HepG2 (cell line): ENCODE results near the gene MTHFD1L. TPM values are rescaled to one million over a fixed set of nuclear protein-coding genes. Genes with fewer than 3 reads are reported as not detected.
A peak's percentile ranks its signal among the peaks of the same experiment; 100 is the strongest.

Experiments used
- ATF3 ChIP-seq: sonication (generic); formaldehyde crosslinking; IDR thresholded peaks from 2 replicates; pipeline ENCODE4 v1.4.0; 2020; ENCODE audit warnings: missing genetic modification reagents
- ATF4 ChIP-seq, 2 experiments: fragments of 450-650 bp in 1 of 2; sonication (generic) in 1 of 2; formaldehyde crosslinking; IDR thresholded peaks; 2 replicates each; pipeline versions ENCODE4 v1.5.0 to v1.8.0; 2020 to 2022; ENCODE audit warnings: mild to moderate bottlenecking in 1 of 2, missing genetic modification reagents in 1 of 2
- BRD4 ChIP-seq: sonication (generic); formaldehyde crosslinking; IDR thresholded peaks from 2 replicates; pipeline ENCODE4 v1.4.0; 2020; ENCODE audit warnings: missing genetic modification reagents
- ELF4 ChIP-seq: sonication (generic); formaldehyde crosslinking; IDR thresholded peaks from 2 replicates; pipeline ENCODE4 v1.5.0; 2020; ENCODE audit warnings: missing genetic modification reagents, mild to moderate bottlenecking, moderate library complexity, borderline replicate concordance
- HNF4A ChIP-seq: sonication (generic); formaldehyde crosslinking; IDR thresholded peaks from 2 replicates; pipeline ENCODE4 v1.4.0; 2020; ENCODE audit warnings: missing genetic modification reagents
- HNRNPL ChIP-seq: fragments of 200-400 bp; formaldehyde crosslinking; IDR thresholded peaks from 2 replicates; pipeline ENCODE4 v1.6.1; 2017; ENCODE audit warnings: mild to moderate bottlenecking, low read depth, low read length
- PCBP2 ChIP-seq: fragments of 200-400 bp; formaldehyde crosslinking; optimal IDR thresholded peaks from 2 replicates; pipeline ENCODE3; 2018; ENCODE audit warnings: low read length, low read depth; ENCODE audit not compliant: poor library complexity, severe bottlenecking
- PITX1 ChIP-seq: sonication (generic); formaldehyde crosslinking; IDR thresholded peaks from 2 replicates; pipeline ENCODE4 v1.5.1; 2020; ENCODE audit warnings: mild to moderate bottlenecking, missing genetic modification reagents
- SCMH1 ChIP-seq: sonication (generic); formaldehyde crosslinking; IDR thresholded peaks from 2 replicates; pipeline ENCODE4 v1.9.0; 2021; ENCODE audit warnings: missing genetic modification reagents, mild to moderate bottlenecking, borderline replicate concordance
- SNAPC2 ChIP-seq: sonication (generic); formaldehyde crosslinking; IDR thresholded peaks from 2 replicates; pipeline ENCODE4 v1.8.1; 2022; ENCODE audit warnings: mild to moderate bottlenecking, missing genetic modification reagents
- SNRNP70 ChIP-seq: fragments of 200-400 bp; formaldehyde crosslinking; IDR thresholded peaks from 2 replicates; pipeline ENCODE4 v1.6.1; 2017; ENCODE audit warnings: mild to moderate bottlenecking, low read depth, low read length, moderate library complexity
- TCF12 ChIP-seq, 2 experiments: fragments of 450-650 bp in 1 of 2; sonication (generic) in 1 of 2; formaldehyde crosslinking in 1 of 2; IDR thresholded peaks; 2 replicates each; pipeline versions ENCODE4 v1.6.1 to v1.8.0; 2017 to 2022; ENCODE audit warnings: antibody characterized with exemption in 1 of 2, mild to moderate bottlenecking in 1 of 2, missing genetic modification reagents in 1 of 2, moderate library complexity in 1 of 2
- TCF7L2 ChIP-seq: IDR thresholded peaks from 2 replicates; pipeline ENCODE4 v1.6.1; 2011; ENCODE audit warnings: mild to moderate bottlenecking, low read depth, low read length, moderate library complexity
- ZBTB49 ChIP-seq: sonication (generic); formaldehyde crosslinking; IDR thresholded peaks from 2 replicates; pipeline ENCODE4 v1.4.0; 2020; ENCODE audit warnings: missing genetic modification reagents, borderline replicate concordance
- ZIK1 ChIP-seq: sonication (generic); formaldehyde crosslinking; IDR thresholded peaks from 2 replicates; pipeline ENCODE4 v1.5.0; 2020; ENCODE audit warnings: mild to moderate bottlenecking, low read depth, missing genetic modification reagents, borderline replicate concordance
- ZNF383 ChIP-seq: sonication (generic); formaldehyde crosslinking; IDR thresholded peaks from 2 replicates; pipeline ENCODE4 v1.4.0; 2020; ENCODE audit warnings: missing genetic modification reagents, mild to moderate bottlenecking, borderline replicate concordance
- ZNF609 ChIP-seq: sonication (generic); formaldehyde crosslinking; IDR thresholded peaks from 2 replicates; pipeline ENCODE4 v1.4.0; 2020; ENCODE audit warnings: mild to moderate bottlenecking, missing genetic modification reagents, borderline replicate concordance
- ZNF850 ChIP-seq: sonication (generic); formaldehyde crosslinking; conservative IDR thresholded peaks from 2 replicates; pipeline ENCODE4 v1.9.0; 2021; ENCODE audit warnings: mild to moderate bottlenecking, missing genetic modification reagents
- polyA plus RNA-seq, 8 experiments: library from polyadenylated mRNA; depleted of rRNA in 3 of 8; stranded (reverse) in 7 of 8; unstranded in 1 of 8; fragments of >200 nt; fragmentation: Illumina TruSeq in 4 of 8; extraction: Trizol in 4 of 8; gene quantifications; 2 replicates each; pipeline versions ENCODE4 v1.2.1 to v1.2.3, GENCODE V29; 2011 to 2016; ENCODE audit warnings: low read depth in 4 of 8, missing spikeins in 1 of 8, mixed read lengths in 1 of 8; ENCODE audit not compliant: insufficient read depth in 1 of 8
- total RNA-seq, 5 experiments: library from RNA; depleted of rRNA; stranded (reverse); fragments of >200 nt; fragmentation: Illumina TruSeq; extraction: Trizol; gene quantifications; 2 replicates each; pipeline ENCODE4 v1.2.3, GENCODE V29; 2016; ENCODE audit warnings: low read depth in 1 of 5

MTHFD1L gene
- total and polyA plus RNA-seq, 2 of the 13 experiments (the other 11 are each of a cell fraction or from before 2014, with no cell fraction given): 24.0 to 39.6 TPM

GRCh38 chr6:151060096-151060765 lies 194.7 kb downstream of the MTHFD1L start (continued):
- TF ChIP-seq HNF4A (CRISPR knock-in tag): peak; percentile 77
- peak in 1 of 2 experiments; percentile 76; a peak in 2 of 4 replicates for TF ChIP-seq ATF4 (CRISPR knock-in tag; IDR thresholded peaks at IDR 0.05)
- TF ChIP-seq ZNF850 (CRISPR knock-in tag): no peak
- TF ChIP-seq PITX1: no peak; the same call in 1 of the 2 replicates
- TF ChIP-seq TCF12 (IDR thresholded peaks at IDR 0.05): no peak
- no peak for TF ChIP-seq TCF12 (CRISPR knock-in tag; IDR thresholded peaks at IDR 0.05)
- TF ChIP-seq SNAPC2 (CRISPR knock-in tag): no peak
- no peak for TF ChIP-seq ELF4 (CRISPR knock-in tag)
- TF ChIP-seq ZBTB49 (CRISPR knock-in tag): no peak
- no peak for TF ChIP-seq SNRNP70
- no peak for TF ChIP-seq PCBP2
- TF ChIP-seq ZIK1 (CRISPR knock-in tag): no peak
- no peak for TF ChIP-seq HNRNPL
- TF ChIP-seq SCMH1 (CRISPR knock-in tag): no peak
- TF ChIP-seq TCF7L2: no peak
- TF ChIP-seq ZNF383 (CRISPR knock-in tag): no peak
- TF ChIP-seq ZNF609 (CRISPR knock-in tag): peak; percentile 53; the same call in 1 of the 2 replicates
- no peak for TF ChIP-seq BRD4 (CRISPR knock-in tag)
- TF ChIP-seq ATF3 (CRISPR knock-in tag): no peak
